Endothelial cell of umbilical vein (primary cell): Measurements from ENCODE around the gene HNRNPH3. TPM values are rescaled to one million over a fixed set of nuclear protein-coding genes. Genes with fewer than 3 reads are reported as not detected.
A peak's percentile ranks its signal among the peaks of the same experiment; 100 is the strongest.
"Not testable (repeated sequence)": the region's sequence is repeated elsewhere in the genome, so short reads cannot be mapped to it uniquely, and the experiment has no call there.

Source experiments
- BruUV-seq: library from RNA; stranded (reverse); fragments of 400-500 nt; replicated peaks from 2 replicates; lab custom pipeline; 2021; lab: Mats Ljungman, UMichigan
- CTCF ChIA-PET: fragments of 300-600, 350-600 bp; sonication (Branson Sonifier 250); formaldehyde crosslinking; loops from one replicate; lab custom pipeline; 2021; ENCODE audit warnings: antibody characterized with exemption, inconsistent platforms; lab: Charles Lee
- POLR2A ChIA-PET: fragments of 300-600, 350-600 bp; sonication (Branson Sonifier 250); formaldehyde crosslinking; loops from one replicate; lab custom pipeline; 2021; ENCODE audit warnings: antibody characterized with exemption, inconsistent platforms; lab: Charles Lee
- DNase-seq: peaks from one replicate; pipeline ENCODE4 v3.0.0-alpha.2; 2011; ENCODE audit warnings: low read depth, low spot score
- FAIRE-seq: peaks from 2 replicates; lab custom pipeline; 2011; peaks lifted over from hg19 to GRCh38; lab: Jason Lieb, UNC
- H2AFZ ChIP-seq: 2 replicates; pipeline ENCODE4 v1.6.0; 2012; ENCODE audit warnings: low read depth, low read length, control low read depth, inconsistent platforms
- H3K27ac ChIP-seq: 2 replicates; pipeline ENCODE4 v1.5.1; 2011; ENCODE audit warnings: low read depth, mild to moderate bottlenecking, control low read depth, low read length, moderate library complexity; ENCODE audit not compliant: insufficient read depth
- H3K27me3 ChIP-seq, 2 experiments: 2 replicates each; pipeline versions ENCODE4 v1.6.0 to v1.6.1; 2011; ENCODE audit warnings: low read length in 2 of 2, mixed read lengths in 1 of 2; ENCODE audit not compliant: control insufficient read depth in 2 of 2, insufficient read depth in 2 of 2
- H3K36me3 ChIP-seq, 2 experiments: 2 replicates in 1 of 2; 3 replicates in 1 of 2; pipeline ENCODE4 v1.5.1; 2011; ENCODE audit warnings: low read length in 2 of 2, mild to moderate bottlenecking in 1 of 2, moderate library complexity in 1 of 2; ENCODE audit not compliant: control insufficient read depth in 2 of 2, insufficient read depth in 2 of 2; ENCODE audit errors: extremely low read depth in 1 of 2
- H3K4me1 ChIP-seq: 3 replicates; pipeline ENCODE4 v1.5.1; 2011; ENCODE audit warnings: mild to moderate bottlenecking, low read length; ENCODE audit not compliant: control insufficient read depth, insufficient read depth; ENCODE audit errors: extremely low read depth
- H3K4me2 ChIP-seq: 2 replicates; pipeline ENCODE4 v1.6.1; 2011; ENCODE audit warnings: low read length, control low read depth, mixed read lengths; ENCODE audit not compliant: insufficient read depth
- H3K4me3 ChIP-seq, 3 experiments: fragments of 200-600 bp in 1 of 3; sonication (generic), shearing (Covaris generic) in 1 of 3; replicated peaks in 1 of 3; 2 replicates each; pipeline ENCODE4 v1.5.1; 2011 to 2016; ENCODE audit warnings: control low read depth in 3 of 3, low read length in 3 of 3, mild to moderate bottlenecking in 2 of 3, inconsistent platforms in 1 of 3, low read depth in 1 of 3, moderate library complexity in 1 of 3; ENCODE audit not compliant: insufficient read depth in 1 of 3
- H3K79me2 ChIP-seq: 2 replicates; pipeline ENCODE4 v1.6.0; 2012; ENCODE audit warnings: low read length, inconsistent platforms; ENCODE audit not compliant: control insufficient read depth, insufficient read depth
- H3K9ac ChIP-seq: replicated peaks from 2 replicates; pipeline ENCODE3; 2011; ENCODE audit warnings: low read length, control low read depth; ENCODE audit not compliant: insufficient read depth; ENCODE audit errors: extremely low read depth
- H3K9me1 ChIP-seq: replicated peaks from 3 replicates; pipeline ENCODE4 v1.6.0; 2011; ENCODE audit warnings: mild to moderate bottlenecking, low read length; ENCODE audit not compliant: control insufficient read depth, insufficient read depth; ENCODE audit errors: extremely low read depth
- H3K9me3 ChIP-seq: replicated peaks from 2 replicates; pipeline ENCODE4 v1.5.1; 2012; ENCODE audit warnings: low read length, inconsistent platforms; ENCODE audit not compliant: control insufficient read depth, insufficient read depth
- H4K20me1 ChIP-seq: replicated peaks from 2 replicates; pipeline ENCODE3; 2011; ENCODE audit warnings: mild to moderate bottlenecking, low read length; ENCODE audit not compliant: control insufficient read depth, insufficient read depth; ENCODE audit errors: extremely low read depth
- EZH2 ChIP-seq: IDR thresholded peaks from 2 replicates; pipeline ENCODE4 v1.6.1; 2012; ENCODE audit warnings: borderline replicate concordance, low read depth, mild to moderate bottlenecking, moderate library complexity, low read length, inconsistent platforms; ENCODE audit not compliant: severe bottlenecking
- GATA2 ChIP-seq: IDR thresholded peaks from 2 replicates; pipeline ENCODE4 v1.7.0; 2011; ENCODE audit warnings: low read depth, mild to moderate bottlenecking, moderate library complexity, mixed read lengths, low read length; ENCODE audit not compliant: insufficient read length, insufficient read depth
- POLR2A ChIP-seq: IDR thresholded peaks from 2 replicates; pipeline ENCODE4 v1.6.1; 2012; ENCODE audit warnings: low read depth, mild to moderate bottlenecking, control low read depth, low read length
- dilution Hi-C: fragments of 300-500 bp; cut with MboI; formaldehyde crosslinking; loops from one replicate; pipeline ENCODE4 v1.15.0; 2019; ENCODE audit warnings: low sequenced_read_pairs; ENCODE audit not compliant: extremely low pct_ligation_motif_present
- intact Hi-C: fragments of 100-400 bp; cut with micrococcal nuclease; formaldehyde crosslinking; loops from one replicate; pipeline ENCODE4 v1.10.0; 2022
- polyA plus RNA-seq, 4 experiments: library from polyadenylated mRNA; depleted of rRNA in 3 of 4; stranded (reverse) in 3 of 4; unstranded in 1 of 4; fragments of >200 nt; gene quantifications; 2 replicates each; pipeline versions ENCODE4 v1.2.1 to v1.2.3, GENCODE V29; 2011 to 2012; ENCODE audit warnings: missing spikeins in 1 of 4
- total RNA-seq: library from RNA; stranded (reverse); gene quantifications from 2 replicates; pipeline ENCODE4 v1.2.3, GENCODE V29; 2021
- TF ChIP-seq, protein P1 (sequence below), 2 donors: IDR thresholded peaks; 1 replicate in 1 of 2; 2 replicates in 1 of 2; pipeline ENCODE4 v1.5.1; 2011; ENCODE audit warnings: low read length in 2 of 2, mild to moderate bottlenecking in 2 of 2, moderate library complexity in 2 of 2, control low read depth in 1 of 2, inconsistent platforms in 1 of 2, low read depth in 1 of 2; ENCODE audit not compliant: insufficient read depth in 1 of 2; ENCODE audit errors: extremely low read depth in 1 of 2

HNRNPH3 gene
- total and polyA plus RNA-seq, 2 donors (not counting 3 experiments of a cell fraction or from before 2014, with no cell fraction given): 34.0 to 151 TPM

DNA sequence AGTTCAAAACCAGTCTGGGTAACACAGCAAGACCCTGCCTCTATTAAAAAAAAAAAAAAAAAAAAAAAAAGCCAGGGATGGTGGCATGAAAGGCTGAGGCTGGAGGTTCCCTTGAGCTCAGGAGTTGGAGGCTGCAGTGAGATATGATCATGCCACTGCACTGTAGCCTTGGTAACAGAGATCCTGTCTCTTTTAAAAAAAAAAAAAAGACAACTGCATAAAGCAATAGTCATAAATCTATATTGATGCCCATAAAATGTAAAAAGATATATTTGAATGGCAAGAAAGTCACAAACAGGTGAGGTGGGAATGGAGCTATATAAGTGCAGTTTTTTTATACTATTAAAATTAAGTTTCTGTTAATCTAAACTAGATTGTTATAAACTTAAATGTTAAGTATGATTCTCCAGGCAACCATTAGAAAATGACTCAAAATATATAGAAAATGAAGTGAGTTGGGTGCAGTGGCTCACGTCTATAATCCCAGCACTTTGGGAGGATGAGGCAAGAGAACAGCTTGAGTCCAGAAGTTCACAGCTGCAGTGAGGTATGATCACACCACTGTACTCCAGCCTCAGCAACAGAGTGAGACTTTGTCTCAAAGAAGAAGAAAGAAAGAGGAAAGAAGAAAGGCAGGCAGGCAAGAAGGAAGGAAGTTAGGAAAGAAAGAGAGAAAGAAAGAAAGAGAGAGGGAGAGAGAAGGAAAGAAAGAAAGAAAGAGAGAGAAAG lies 13.4 kb upstream of the HNRNPH3 start:
- H2AFZ ChIP-seq: no peak overlapping the region
- intact Hi-C loops: no loop called here
- CTCF ChIA-PET: interaction anchor here (0.8 kb wide), 2 partner anchors 106 to 463 kb away, joined by 3 read pairs; no protein-coding TSS in a partner anchor
- no peaks in the 10 kb centered on the region for H3K4me1 ChIP-seq
- no peaks in the 10 kb centered on the region for H4K20me1 ChIP-seq
- H3K36me3 ChIP-seq: no peaks in the 10 kb centered on the region
- no peak overlapping the region for H3K4me2 ChIP-seq
- no peak overlapping the region for H3K27ac ChIP-seq
- dilution Hi-C loops: no loop called here
- no peaks in the 10 kb centered on the region for H3K27me3 ChIP-seq
- no peaks in the 10 kb centered on the region for H3K9me1 ChIP-seq
- no peak for DNase-seq
- H3K9me3 ChIP-seq: no peaks in the 10 kb centered on the region
- H3K4me3 ChIP-seq: no peak overlapping the region
- TF ChIP-seq, protein P1, sequence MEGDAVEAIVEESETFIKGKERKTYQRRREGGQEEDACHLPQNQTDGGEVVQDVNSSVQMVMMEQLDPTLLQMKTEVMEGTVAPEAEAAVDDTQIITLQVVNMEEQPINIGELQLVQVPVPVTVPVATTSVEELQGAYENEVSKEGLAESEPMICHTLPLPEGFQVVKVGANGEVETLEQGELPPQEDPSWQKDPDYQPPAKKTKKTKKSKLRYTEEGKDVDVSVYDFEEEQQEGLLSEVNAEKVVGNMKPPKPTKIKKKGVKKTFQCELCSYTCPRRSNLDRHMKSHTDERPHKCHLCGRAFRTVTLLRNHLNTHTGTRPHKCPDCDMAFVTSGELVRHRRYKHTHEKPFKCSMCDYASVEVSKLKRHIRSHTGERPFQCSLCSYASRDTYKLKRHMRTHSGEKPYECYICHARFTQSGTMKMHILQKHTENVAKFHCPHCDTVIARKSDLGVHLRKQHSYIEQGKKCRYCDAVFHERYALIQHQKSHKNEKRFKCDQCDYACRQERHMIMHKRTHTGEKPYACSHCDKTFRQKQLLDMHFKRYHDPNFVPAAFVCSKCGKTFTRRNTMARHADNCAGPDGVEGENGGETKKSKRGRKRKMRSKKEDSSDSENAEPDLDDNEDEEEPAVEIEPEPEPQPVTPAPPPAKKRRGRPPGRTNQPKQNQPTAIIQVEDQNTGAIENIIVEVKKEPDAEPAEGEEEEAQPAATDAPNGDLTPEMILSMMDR (IDR thresholded peaks at IDR 0.05; ENCODE audit: extremely low read depth in 1 of 2, insufficient read depth in 1 of 2, low read depth in 1 of 2, low read length in 2 of 2): no peak
- TF ChIP-seq EZH2: no peak
- no peak for TF ChIP-seq POLR2A
- TF ChIP-seq GATA2: no peak
- H3K79me2 ChIP-seq: no peaks in the 10 kb centered on the region
- no peak overlapping the region for H3K9ac ChIP-seq
- peak; percentile 62 for FAIRE-seq
- POLR2A ChIA-PET: no interaction called here
- BruUV-seq: no TSS peak

DNA sequence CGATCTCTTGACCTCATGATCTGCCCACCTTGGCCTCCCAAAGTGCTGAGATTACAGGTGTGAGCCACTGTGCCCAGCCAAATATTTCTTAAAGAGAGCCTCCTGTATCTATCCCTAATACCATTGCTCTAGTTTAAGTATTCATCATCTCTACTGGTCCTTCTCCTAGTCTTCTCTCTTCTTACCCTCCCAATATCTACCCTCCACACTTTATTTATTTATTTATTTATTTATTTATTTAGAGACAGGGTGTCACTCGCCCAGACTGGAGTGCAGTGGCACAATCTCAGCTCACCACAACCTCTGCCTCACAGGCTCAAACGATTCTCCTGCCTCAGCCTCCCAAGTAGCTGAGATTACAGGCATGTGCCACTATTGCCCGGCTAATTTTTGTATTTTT lies 7.5 kb upstream of the HNRNPH3 start:
- H3K27me3 ChIP-seq, H3K4me2 ChIP-seq, H3K9ac ChIP-seq, DNase-seq, BruUV-seq, H4K20me1 ChIP-seq, dilution Hi-C loops, H2AFZ ChIP-seq, H3K4me1 ChIP-seq, H3K4me3 ChIP-seq, H3K79me2 ChIP-seq, H3K36me3 ChIP-seq, H3K9me1 ChIP-seq, H3K27ac ChIP-seq, POLR2A ChIA-PET, H3K9me3 ChIP-seq, intact Hi-C loops, FAIRE-seq: not testable (repeated sequence)
- CTCF ChIA-PET: interaction anchor here (2.4 kb wide), 1 partner anchor 22 kb away, joined by 7 read pairs; no protein-coding TSS in a partner anchor
